ENCODE results near the gene NR2F1-AS1. TPM values are rescaled to one million over a fixed set of nuclear protein-coding genes. Genes with fewer than 3 reads are reported as not detected.

Gene NR2F1-AS1
- total and polyA plus RNA-seq, 2 experiments from 2014 or later: 0.59 to 4.5 TPM

DNA sequence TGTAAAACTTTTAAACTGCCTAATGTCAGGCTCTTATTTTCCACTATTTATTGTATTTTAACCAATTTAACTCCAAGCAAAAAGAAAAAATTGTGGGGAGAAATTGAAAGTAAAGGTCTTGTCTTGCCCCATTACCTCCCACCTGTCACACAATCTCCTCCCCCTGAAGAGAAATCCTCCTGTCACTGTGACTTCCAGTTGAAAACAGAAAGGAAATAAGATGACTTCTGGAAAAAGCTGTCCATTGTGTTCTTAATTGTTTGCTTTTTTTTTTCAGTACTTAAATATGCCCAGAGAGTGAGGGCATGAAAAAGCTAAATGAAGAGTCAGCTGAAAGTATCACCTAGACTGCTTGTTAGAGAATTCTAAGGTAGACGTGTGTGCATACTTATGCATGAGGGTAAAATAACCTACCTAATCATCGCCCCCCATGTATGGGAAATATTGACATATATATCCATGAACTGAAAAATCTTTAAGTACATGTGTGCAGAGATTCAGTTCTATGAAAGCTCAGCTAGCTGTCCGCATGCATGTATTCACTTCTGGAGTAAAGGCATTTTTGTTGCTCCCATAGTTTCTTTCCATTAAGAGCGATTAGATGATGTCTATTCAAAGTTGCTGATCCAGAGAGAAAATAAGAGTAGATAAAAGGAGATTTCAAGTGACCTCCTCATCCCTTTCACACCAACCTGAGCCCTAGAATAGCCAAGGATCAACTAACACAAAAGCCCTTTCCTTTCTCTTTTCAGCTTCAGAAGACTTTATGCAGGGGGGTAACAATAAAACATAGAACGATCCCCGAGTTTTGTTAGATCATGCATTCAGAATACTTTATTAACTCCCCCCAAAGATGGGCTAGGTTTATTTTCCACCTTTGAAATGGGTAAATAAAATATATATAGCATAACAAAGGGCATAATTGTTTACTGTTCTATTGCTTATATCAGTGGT, 5.3 kb downstream of the NR2F1-AS1 start (continued):
- TF ChIP-seq, protein P1, sequence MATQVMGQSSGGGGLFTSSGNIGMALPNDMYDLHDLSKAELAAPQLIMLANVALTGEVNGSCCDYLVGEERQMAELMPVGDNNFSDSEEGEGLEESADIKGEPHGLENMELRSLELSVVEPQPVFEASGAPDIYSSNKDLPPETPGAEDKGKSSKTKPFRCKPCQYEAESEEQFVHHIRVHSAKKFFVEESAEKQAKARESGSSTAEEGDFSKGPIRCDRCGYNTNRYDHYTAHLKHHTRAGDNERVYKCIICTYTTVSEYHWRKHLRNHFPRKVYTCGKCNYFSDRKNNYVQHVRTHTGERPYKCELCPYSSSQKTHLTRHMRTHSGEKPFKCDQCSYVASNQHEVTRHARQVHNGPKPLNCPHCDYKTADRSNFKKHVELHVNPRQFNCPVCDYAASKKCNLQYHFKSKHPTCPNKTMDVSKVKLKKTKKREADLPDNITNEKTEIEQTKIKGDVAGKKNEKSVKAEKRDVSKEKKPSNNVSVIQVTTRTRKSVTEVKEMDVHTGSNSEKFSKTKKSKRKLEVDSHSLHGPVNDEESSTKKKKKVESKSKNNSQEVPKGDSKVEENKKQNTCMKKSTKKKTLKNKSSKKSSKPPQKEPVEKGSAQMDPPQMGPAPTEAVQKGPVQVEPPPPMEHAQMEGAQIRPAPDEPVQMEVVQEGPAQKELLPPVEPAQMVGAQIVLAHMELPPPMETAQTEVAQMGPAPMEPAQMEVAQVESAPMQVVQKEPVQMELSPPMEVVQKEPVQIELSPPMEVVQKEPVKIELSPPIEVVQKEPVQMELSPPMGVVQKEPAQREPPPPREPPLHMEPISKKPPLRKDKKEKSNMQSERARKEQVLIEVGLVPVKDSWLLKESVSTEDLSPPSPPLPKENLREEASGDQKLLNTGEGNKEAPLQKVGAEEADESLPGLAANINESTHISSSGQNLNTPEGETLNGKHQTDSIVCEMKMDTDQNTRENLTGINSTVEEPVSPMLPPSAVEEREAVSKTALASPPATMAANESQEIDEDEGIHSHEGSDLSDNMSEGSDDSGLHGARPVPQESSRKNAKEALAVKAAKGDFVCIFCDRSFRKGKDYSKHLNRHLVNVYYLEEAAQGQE (IDR thresholded peaks at IDR 0.05; ENCODE audit: unreplicated experiment): no peak

DNA sequence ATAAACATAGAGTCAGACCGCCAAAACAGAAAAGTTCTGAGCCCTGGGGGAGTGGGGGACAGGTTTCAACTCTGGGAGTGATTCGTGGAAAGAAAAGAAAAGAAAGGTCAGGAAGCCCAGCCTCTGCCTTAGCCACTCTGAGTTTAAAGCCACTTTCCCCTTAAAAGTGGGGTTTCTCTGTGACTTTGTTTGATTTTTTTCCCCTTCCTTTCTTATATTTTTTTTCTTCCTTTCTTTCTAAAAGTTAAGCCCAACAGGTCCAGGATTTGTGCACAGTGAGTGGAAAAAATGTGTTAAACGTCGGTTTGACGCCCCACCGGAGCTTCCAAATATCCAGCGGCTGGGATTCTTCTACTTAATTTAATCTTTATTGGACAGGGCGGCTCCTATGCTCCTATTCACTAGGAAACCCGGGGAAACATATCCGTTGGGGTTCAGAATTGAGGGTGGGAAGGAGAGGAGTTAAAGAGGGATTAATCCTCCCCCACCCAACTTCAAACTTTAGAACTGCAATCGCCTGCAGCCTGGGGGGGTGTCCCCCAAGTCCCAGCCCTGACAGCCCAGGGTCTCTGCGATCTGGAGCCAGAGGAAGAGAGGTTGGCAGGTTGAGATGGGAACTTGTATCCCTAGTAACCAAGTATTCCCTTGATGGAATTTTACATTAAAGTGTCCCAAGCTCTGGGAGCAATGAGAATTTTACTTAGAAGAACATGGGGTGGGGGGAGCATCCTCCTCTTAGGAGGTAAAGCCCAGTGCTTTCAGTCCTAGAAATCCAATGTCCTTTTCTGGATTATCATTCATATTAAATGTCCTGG, 6.3 kb downstream of the NR2F1-AS1 start:
- H4K20me1 ChIP-seq (replicated peaks; ENCODE audit: insufficient read depth): peaks cover 52% of the 10 kb centered on the region
- H3F3A ChIP-seq (replicated peaks; ENCODE audit: low read depth): peaks cover 55% of the 10 kb centered on the region
- Mint-ChIP-seq H3K4me3 (no peak overlapping the region), H3K9me3 (peaks cover 2% of the 10 kb centered on the region; the same call in 1 of the 3 replicates), H3K4me1 (peaks cover 50% of the 10 kb centered on the region), H3K27ac (no peak overlapping the region), H3K27me3 (ENCODE audit: insufficient read depth, low read depth, poor library complexity) (peaks cover 6% of the 10 kb centered on the region), H3K36me3 (ENCODE audit: low read depth) (no peaks in the 10 kb centered on the region; the same call in 2 of the 3 replicates)
- no peak overlapping the region for H2AFZ ChIP-seq
- peaks cover 100% of the 10 kb centered on the region for H3K27me3 ChIP-seq (ENCODE audit: insufficient read depth)
- TF ChIP-seq EZH2phosphoT487 (IDR thresholded peaks at IDR 0.05; ENCODE audit: unreplicated experiment) (no peak), EZH2 (IDR thresholded peaks at IDR 0.05; ENCODE audit: low read depth, unreplicated experiment) (peak; percentile 70)
- H3K27ac ChIP-seq (ENCODE audit: low read depth): no peak overlapping the region
- 0 out of 2 replicates have a peak overlapping the region, but pooled peaks have one; percentile 12 for H3K4me2 ChIP-seq
- ATAC-seq (no peak), DNase-seq (ENCODE audit: low spot score) (peak; percentile 18)
- H3K79me2 ChIP-seq (replicated peaks; ENCODE audit: insufficient read depth): no peaks in the 10 kb centered on the region
- no peaks in the 10 kb centered on the region for H3K9me2 ChIP-seq (ENCODE audit: insufficient read depth)
- H3K4me1 ChIP-seq (ENCODE audit: insufficient read depth): peaks cover 81% of the 10 kb centered on the region
- no peak overlapping the region for H3K4me3 ChIP-seq
- no peaks in the 10 kb centered on the region for H3K36me3 ChIP-seq (ENCODE audit: insufficient read depth)
